ENCODE data around the gene PAFAH2. TPM values are rescaled to one million over a fixed set of nuclear protein-coding genes. Genes with fewer than 3 reads are reported as not detected.
"Not testable (repeated sequence)": the region's sequence is repeated elsewhere in the genome, so short reads cannot be mapped to it uniquely, and the experiment has no call there.

Gene PAFAH2
- total RNA-seq, 1 donor from 2014 or later, result 12.1 TPM

DNA sequence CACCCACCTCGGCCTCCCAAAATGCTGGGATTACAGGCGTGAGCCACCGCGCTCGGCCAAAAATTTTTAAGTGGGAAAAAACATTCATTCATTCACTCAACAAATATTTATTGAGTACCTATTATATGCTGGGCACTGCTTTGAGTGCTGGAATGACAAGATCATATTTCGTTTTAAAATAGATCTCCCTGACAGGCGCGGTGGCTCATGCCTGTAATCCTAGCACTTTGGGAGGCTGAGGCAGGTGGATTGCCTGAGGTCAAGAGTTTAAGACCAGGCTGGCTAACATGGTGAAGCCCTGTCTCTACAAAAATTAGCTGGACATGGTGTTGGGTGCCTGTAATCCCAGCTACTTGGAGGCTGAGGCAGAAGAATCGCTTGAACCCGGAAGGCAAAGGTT, 11.1 kb downstream of the PAFAH2 start:
- not testable (repeated sequence) for DNase-seq (ENCODE audit: low read depth in 2 of 2)

DNA sequence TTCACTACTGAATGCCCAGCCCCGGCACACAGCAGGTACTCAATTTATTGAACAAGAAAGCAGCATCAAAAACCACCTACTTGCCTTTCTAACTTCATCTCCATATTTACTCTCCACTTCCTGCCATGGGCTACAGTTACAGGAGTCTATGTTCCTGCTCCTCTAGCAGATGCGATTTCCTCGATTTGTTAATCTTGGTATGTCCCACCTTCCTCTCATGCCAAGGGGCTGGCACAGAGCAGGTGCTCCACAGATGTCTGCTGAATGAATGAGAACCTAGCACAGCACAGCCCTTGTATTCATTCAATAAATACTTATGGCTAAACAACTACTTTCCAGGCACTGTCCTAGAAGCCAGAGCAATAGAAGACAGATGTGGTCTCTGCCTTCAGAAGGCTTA, 12.2 kb downstream of the PAFAH2 start:
- DNase-seq (ENCODE audit: low read depth in 2 of 2), result no peak

DNA sequence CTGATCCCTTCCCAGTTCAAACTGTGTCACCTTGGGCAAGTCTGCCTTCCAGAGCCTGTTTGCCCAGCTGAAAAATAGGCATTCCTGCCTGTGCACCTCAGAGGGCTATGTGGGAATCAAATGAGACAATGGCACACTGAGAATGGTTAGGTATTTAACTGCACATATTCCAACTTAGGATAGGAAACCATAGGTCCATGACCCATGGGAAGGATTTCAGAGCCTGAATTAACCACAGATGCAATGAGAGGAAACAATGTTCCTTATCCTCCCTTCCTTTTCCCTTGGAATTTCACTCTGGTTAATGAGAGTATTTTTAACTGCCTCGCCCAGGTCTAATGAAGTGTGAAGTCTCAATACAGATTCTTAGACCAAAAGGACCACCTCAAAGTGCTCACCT, 12.7 kb downstream of the PAFAH2 start:
- no peak for DNase-seq (ENCODE audit: low read depth in 2 of 2)

DNA sequence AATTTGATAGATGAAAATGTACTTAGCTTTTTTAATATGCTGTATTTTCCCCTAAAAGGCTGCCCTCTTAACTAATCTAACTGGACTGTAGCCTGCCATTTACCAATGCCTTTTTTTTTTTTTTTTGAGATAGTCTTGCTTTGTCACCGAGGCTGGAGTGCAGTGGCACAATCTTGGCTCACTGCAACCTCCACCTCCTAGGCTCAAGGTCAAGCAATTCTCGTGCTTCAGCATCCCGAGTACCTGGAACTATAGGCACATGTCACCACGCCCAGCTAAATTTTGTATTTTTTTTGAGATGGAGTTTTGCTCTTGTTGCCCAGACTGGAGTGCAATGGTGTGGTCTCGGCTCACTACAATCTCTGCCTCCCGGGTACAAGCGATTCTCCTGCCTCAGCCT, 18.7 kb downstream of the PAFAH2 start:
- no peak for DNase-seq (ENCODE audit: low read depth in 2 of 2)

DNA sequence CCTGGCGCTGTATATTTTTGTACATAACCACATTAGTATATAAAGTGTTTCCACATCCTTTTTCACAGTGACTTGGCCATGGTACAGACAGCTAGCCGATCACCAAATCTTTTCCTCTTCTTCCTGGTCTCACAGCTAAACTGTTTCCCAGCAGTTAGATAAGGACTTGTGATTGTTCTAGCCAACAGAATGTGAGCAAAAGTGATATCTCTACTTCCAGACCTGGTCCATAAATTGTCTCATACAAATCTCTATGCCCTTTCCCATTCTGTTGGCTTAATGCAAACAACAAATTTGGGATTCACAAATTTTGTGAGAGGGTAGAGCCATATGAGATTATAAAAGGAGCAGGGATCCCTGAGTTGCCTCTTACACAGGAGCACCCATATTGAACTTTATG, 19.5 kb downstream of the PAFAH2 start:
- DNase-seq (ENCODE audit: low read depth in 2 of 2), result no peak

DNA sequence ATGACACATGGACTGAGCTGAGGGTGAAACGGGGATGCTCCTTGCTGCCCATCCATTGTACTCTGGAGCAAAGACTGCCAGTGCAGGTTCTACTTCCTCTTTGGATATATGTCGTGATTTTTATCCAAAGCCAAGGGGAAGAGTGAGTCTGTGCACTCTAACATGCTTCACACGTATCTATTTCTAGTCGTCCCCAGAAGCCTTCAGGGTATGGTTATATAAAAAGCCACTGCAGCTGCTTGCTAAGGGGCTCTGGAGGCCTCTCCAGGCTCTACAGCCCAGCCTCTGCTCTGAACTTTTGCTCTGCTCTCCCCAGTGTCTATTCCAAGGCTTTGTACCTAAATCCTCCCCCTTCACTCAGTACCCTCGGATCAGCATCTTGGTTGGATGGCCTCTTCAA, 20.1 kb downstream of the PAFAH2 start:
- no peak for DNase-seq (ENCODE audit: low read depth in 2 of 2)

DNA sequence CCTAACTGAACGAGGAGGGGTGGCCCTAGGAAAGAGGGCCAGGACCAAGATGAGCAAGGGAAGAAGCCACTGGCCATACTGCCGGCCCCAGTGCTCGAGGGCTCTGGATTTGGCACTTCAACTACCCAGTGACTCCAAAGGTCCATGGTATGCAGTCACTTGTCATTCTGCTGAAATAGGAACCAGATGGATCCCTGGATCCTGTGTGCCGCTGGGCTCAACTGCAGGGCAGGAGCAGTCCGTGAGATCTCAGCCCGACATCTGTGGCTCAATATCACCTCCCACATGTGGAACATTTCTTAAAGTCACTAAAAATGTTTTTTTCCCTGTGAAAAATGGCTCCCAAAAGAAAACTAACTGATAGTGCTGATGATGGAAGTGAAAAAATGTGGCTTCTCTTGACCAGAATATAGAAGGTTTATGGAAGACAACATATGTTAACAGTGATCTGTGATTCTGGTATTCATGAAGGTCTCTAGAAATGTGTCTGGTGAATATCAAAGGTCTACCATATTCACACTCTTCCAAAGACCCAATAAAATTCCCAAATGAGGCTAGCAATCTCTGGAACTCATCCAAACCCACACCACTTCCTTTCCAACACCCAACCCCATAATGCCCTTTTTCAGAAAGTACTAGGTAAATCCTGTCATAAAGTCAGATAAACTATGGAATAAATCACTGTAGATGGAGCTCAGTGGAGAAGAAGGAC, 24.1 kb downstream of the PAFAH2 start:
- no peak for DNase-seq (ENCODE audit: low read depth in 2 of 2)

DNA sequence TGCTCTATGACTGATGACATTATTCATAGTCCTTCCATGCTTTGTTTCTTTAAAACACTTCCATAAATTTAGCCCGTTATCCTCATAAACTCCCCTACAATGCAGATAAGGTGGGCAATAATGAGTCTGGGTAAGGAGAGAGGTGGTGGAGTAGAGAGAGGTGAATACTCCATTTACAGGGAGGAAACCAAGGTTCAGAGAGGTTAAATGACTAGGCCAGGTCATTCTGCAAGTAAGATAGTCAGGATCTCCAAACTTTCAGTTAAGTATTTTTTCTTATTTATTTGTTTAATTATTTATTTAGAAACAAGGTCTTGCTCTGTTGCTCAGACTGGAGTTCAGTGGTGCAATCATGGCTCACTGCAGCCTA, 26.1 kb downstream of the PAFAH2 start:
- DNase-seq (ENCODE audit: low read depth in 2 of 2), result no peak

DNA sequence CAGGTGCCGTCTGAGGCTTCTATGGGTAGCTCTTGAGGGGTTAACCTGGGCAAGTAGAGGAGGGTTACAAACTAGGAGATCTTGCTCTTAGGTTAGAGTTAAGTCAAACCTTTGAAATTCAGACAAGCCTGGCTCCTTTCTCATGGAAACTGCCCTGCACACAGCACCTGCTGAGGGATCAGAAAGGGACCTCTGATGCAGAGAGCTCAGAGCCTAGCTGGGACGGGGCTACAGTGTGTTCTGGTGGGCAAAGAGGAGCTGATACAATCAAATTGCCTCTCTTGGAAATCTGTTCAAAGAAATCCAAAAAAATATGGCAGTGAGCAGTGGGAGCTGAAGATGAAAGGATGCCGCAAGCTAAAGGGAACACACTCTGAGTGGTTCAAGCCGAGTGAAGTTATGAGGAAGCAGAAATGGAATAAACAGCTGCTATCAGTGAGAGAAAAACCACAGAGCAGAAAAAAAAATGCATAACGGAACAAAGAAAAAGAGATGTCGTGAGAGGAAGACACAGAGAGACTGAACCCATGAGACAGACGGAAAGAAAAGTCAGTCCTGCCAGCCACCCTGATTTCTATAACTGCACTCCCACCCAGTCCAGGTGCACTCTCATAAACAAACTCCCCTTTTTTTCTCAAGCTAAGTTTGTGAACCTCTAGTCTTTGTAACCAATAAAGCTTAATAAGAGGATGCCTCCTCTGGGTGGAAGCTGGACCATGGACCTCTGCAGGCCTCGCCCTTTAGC, 26.6 kb downstream of the PAFAH2 start:
- no peak for DNase-seq (ENCODE audit: low read depth in 2 of 2)

DNA sequence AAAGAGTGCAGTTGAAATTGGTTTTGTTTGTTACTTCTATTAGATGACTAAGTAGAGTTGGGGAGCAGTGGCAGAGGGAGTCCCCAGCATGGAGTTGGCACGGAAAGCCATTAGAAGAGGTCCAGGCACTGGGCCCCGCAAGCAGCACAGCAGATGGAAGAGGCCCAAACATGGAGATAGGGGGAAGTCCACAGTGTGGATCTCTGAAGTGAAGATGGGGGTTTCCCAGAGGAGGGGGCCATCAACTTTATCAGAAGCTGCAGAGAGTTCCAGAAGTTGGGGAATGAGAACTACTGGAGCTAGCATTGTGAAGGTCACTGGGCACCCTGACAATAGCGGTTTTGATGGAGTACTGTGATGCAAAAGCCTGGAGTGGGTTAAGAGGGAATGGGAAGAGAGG, 30.6 kb downstream of the PAFAH2 start:
- DNase-seq (ENCODE audit: low read depth in 2 of 2), result no peak

DNA sequence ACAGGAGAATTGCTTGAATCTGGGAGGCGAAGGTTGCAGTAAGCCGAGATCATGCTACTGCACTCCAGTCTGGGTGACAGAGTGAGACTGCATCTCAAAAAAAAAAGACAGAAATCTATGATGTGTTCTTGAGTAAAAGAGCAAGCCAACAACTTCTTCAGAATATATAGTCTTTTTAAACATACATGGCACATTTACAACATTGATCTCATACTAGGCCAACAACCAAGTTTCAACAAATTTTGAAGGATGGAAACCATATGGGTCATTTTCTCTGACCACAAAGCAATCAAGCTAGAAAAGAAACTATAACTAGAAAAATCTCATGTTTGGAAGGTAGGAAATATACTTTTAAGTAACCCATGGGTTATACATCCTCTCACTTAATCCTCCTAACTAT, 38.3 kb downstream of the PAFAH2 start:
- no peak for DNase-seq (ENCODE audit: low read depth in 2 of 2)

DNA sequence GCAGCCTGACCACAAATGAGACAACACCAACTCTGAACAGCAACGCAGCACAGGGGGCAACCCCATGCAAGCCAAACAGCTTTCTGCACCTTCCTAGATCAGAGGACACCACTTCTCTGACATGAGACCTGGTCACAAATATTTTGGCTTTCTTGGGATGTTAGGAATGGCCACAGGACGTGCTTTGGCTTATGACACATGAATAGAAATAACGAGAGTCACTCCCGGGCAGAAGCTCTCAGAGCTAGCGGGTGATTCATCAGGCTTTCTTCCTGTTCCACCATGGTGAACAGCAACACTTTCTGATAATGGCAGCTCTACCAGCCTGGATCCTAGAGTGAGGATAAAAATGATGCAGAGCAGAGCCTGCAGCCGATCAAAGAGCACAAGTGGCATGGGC, 39.4 kb downstream of the PAFAH2 start:
- DNase-seq (ENCODE audit: low read depth in 2 of 2), result peak in 1 of 2 donors; percentile 60

DNA sequence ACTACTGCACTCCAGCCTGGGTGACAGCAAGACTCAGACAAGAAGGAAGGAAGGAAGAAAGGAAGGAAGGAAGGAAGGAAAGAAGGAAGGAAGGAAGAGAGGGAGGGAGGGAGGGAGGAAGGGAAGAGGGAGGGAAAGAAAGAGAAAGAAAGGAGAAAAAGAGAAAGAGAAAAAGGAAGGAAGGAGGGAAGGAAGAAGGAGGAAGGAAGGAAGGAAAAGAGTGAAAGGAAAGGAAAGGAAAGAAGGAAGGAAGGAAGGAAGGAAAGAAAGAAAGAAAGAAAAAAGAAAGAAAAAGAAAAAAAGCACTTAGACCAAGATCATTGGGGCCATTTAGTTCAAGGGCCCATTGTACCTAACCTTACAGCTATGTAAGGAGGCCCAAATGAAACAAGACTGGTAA, 42.3 kb downstream of the PAFAH2 start:
- DNase-seq (ENCODE audit: low read depth in 2 of 2), result no peak

DNA sequence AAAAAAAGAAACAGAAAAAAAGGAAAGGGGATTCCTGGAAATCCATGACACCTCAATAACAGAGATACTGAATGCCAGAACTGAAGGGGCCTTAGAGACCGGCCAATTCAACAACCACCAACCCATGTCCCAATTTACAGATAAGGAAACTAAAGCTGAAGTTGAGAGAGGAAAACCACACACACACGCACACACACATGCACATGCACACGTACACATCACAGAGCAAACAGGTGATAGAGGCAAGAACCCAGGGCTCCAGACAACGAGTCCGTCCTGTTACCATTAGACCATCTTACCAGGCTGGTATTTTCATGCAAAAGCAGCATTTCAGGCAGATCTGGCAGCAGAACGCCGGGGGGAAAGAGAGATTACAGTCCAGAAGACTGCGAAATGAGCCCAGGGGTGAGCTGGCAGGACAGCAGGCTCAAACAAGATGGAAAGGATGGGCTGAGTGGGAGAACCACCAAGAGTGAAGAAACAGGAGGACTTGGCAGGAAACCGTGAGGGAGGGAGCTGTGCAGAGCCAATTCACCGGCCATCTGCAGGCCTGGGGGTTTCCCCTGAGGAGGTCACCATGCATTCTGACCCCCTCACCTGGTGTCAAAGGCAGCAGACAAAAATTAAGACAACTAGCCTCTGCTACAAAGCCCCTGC, 43.5 kb downstream of the PAFAH2 start:
- DNase-seq (ENCODE audit: low read depth in 2 of 2), result no peak

DNA sequence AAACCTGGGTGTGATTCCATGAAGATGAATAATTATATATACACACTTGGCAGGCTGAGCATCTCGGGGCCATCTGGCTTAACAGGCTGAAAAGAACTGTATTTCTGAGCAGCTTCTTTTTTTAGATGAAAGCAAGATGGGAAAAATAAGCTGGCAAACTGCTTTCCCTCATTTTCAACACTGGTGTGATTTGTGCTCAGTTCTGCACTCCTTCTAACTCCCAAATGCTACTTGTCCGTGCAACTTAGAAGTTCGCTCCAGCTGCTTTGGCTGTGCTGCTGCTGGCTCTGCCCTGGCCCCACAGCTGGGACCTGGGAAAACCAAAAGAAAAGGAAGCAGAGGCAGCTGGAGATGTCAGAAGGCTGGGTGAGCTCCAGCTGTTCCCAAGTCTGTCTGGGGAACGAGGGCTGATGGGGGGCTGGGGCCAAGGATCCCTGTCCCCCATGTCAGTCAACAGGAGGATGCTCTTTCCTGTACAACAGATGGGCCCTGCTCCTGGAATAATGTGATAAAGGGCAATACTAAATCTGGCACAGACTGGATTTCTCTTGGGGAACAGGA, 44.9 kb downstream of the PAFAH2 start:
- no peak for DNase-seq (ENCODE audit: low read depth in 2 of 2)

DNA sequence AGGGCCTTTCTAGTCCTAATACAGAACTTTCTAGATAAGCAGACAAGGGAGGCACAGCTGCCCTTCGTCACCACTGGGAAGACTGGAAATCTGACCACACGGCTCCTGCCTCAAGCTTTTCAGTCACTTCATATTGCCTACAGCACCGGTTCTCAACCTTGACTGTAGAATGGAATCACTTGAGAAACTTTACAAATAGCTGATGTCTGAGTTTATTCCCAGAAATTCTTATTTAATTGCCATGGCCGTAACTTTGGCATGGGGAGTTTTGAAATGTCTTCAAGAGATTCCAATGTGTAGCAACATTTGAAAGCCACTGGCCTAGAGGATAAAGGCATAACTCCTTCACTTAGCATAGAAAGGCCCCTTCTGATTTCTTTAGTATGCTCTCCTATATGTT, 49.2 kb downstream of the PAFAH2 start:
- no peak for DNase-seq (ENCODE audit: low read depth in 2 of 2)

DNA sequence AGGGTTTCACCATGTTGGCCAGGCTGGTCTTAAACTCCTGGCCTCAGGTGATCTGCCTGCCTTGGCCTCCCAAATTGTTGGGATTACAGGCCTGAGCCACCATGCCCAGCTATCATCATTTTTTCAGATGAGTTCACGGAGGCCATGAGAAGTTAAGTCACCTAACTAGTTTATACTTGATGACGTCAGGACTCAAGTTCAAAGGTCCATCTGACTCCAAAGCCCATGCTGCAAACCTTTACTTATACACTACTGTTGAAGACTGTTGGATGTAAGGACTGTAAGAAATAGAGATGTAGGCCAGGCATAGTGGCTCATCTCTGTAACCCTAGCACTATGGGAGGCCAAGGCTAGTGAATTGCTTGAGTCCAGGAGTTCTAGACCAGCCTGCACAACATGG, 50.8 kb downstream of the PAFAH2 start:
- no peak for DNase-seq (ENCODE audit: low read depth in 2 of 2)

DNA sequence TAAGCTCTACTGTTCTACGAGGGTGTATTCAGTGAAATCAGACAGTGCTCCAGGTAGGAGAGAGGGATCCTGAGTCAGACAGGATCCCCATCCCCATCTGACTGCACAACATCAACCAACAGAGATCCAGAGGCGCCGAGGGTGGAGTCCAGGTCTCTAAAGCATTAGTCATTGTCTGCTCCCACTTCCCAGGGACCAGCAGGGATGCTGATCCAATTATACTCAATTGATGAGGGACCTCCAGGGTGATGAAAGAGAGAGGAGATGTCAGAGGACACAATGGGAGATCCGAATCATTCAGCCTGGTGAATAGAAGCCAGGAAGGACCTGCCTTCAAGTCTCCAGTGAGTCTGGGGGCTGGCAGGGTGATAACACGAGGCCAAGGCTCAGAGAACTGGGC, 52.1 kb downstream of the PAFAH2 start:
- no peak for DNase-seq (ENCODE audit: low read depth in 2 of 2)

DNA sequence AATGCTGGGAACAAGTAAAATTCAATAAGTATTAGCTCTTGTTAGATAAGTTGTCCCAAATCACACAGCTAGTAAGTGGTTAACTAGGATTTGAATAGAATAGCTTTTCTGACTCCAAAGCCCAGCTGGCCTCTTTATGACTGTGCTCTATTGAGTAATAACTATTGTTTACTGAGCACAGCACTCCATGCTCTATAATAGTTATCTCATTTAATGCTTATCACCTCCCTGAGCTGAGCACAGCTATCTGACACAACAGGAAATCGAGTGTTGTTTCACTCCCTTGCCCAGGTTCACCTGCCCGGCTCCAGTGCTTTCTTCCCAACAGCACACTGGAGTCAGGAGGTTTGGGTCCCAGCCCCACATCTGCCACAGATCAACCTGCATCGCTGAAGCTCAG, 52.9 kb downstream of the PAFAH2 start:
- no peak for DNase-seq (ENCODE audit: low read depth in 2 of 2)

DNA sequence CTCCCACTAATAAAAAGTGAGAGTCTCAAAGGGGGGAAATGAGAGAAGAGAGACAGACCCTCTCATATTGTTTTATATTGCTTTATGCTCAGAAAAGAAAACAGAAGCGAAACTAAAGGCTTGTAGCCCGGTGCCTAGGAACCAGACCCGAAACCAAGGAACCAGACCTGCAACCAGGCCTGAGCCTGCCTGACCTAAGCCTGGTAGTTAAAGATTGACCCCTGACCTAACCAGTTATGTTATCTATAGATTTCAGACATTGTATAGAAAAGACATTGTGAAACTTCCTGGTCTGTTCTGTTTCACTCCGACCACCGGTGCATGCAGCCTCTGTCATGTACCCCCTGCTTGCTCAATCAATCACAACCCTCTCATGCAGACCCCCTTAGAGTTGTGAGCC, 54.4 kb downstream of the PAFAH2 start:
- DNase-seq (ENCODE audit: low read depth in 2 of 2), result not testable (repeated sequence)

DNA sequence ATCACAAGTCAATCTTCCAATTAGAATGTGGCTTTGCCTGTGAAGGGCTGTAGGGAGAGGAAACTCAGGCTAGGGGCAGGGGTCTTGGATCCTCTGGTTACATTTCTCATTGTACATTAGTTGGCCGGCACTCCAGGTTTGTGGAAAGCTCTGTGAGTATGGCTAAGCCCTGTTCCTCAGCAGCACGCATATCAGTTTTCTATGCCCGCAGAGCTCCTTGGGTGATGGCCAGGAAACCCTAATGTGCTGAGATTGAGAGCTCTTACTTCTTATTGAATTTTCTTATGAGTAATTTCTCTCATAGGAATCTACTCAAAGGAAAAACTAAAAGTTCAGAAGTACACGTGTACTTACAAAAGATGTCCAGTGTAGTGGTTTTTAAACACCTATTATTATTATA, 60.9 kb downstream of the PAFAH2 start:
- DNase-seq (ENCODE audit: low read depth in 2 of 2), result no peak

Measured in dermis microvascular lymphatic vessel endothelial cell (primary cell).